Cardiac muscle cell (in vitro differentiated cells and primary cell): Measurements from ENCODE around the gene LSM11. TPM values are rescaled to one million over a fixed set of nuclear protein-coding genes. Genes with fewer than 3 reads are reported as not detected.

ENCODE experiments used
- polyA plus RNA-seq: library from polyadenylated mRNA; unstranded; fragments of >200 nt; fragmentation: Nextera tagmentation; extraction: Ambion mirVana; gene quantifications from 2 replicates; pipeline ENCODE4 v1.2.1, GENCODE V29; 2016
- total RNA-seq: library from RNA; depleted of rRNA; stranded (reverse); fragments of >200 nt; gene quantifications from 2 replicates; pipeline ENCODE4 v1.2.3, GENCODE V29; 2016

Gene LSM11
- total and polyA plus RNA-seq, 2 experiments from 2014 or later = 1.6 to 5.5 TPM

Other genes starting within 250 kb of the LSM11 start
- gene ADAM19, start 167.9 kb upstream of the LSM11 start, total RNA-seq = 8.8 and 11.5 TPM in 2 replicates
- 6.5 and 7.2 TPM in 2 replicates for gene ADAM19, start 167.9 kb upstream of the LSM11 start, polyA plus RNA-seq
- gene SOX30, start 91.3 kb upstream of the LSM11 start, total RNA-seq = 0.07 TPM in 1 of 2 replicates, not detected in the other
- not detected in 2 replicates for gene SOX30, start 91.3 kb upstream of the LSM11 start, polyA plus RNA-seq
- gene C5orf52, start 72.2 kb upstream of the LSM11 start, total RNA-seq = not detected in 2 replicates
- gene C5orf52, start 72.2 kb upstream of the LSM11 start, polyA plus RNA-seq = not detected in 2 replicates
- gene THG1L, start 12.3 kb upstream of the LSM11 start, total RNA-seq = 10.0 and 10.4 TPM in 2 replicates
- 6.1 and 9.4 TPM in 2 replicates for gene THG1L, start 12.3 kb upstream of the LSM11 start, polyA plus RNA-seq
- gene CLINT1, start 115.4 kb downstream of the LSM11 start, total RNA-seq = 47.0 and 56.2 TPM in 2 replicates
- 51.7 and 56.7 TPM in 2 replicates for gene CLINT1, start 115.4 kb downstream of the LSM11 start, polyA plus RNA-seq